Hematopoietic multipotent progenitor cell treated with erythropoietin and hydrocortisone succinate and interleukin-3 and kit ligand, for 4 days (in vitro differentiated cells): ENCODE data around the gene RNF34.

ENCODE experiments used
- DNase-seq: peaks from one replicate; pipeline ENCODE4 v3.0.0-alpha.2; 2015

Gene RNF34

DNA sequence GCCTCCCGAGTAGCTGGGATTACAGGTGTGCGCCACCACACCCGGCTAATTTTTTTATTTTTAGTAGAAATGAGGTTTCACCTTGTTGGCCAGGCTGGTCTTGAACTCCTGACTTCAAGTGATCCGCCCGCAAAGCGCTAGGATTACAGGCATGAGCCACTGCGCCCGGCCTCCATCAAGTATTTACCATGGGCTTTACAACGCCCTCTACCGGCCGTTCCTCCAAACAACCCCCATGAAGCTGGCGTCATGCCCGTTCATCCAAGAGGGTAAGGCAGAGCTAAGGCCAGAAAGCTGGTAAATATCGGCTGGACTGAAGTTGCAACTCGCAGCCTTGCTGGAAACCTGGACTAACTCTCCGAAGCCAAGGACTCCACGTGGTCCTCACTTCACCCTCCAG is 41.6 kb downstream of the RNF34 start:
- DNase-seq = peak; percentile 43

DNA sequence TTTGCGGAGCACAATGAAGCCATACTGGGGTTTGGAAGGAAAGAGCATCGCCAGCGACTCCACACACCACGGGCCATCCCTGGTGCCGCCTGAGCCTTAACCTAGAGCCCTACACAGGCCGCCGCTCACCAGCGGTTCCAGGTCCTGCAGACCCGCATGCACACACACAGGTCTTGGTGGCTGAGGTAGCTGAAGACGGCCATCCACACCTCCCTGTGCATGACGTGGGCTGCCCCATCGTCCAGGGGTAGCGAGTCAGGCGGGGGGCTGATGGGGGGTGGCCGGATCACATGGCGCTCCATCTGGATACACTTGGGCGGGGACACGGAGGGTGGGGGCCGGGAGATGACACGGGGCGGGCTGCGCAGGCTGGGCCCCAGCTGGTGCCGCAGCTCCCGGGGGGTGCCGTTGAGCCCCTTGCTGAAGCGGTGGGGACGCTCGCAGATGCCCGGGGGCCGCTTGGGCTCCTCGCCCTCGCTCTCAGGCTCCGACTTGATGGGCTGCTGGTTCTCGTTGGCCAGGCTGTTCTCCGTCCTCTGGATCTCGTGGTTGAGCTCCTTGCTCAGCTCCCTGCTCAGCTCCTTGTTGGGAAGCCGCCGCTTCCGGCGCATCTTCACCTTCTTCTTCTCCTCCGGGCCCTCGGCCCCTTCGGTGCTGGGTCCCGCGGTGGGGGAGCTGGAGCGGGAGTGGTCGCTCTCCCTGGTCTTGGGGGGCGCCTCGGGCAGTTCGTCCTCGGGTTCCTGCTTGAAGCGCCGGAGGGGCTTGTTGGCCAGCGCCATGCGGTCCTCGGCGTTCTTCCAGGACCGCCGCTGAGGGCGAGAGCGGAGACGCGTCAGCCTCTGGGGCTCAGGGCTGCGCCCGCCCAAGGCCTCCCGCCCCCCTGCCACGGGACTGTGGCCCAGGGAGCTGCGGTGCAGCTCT is 42.4 kb downstream of the RNF34 start:
- DNase-seq = no peak

DNA sequence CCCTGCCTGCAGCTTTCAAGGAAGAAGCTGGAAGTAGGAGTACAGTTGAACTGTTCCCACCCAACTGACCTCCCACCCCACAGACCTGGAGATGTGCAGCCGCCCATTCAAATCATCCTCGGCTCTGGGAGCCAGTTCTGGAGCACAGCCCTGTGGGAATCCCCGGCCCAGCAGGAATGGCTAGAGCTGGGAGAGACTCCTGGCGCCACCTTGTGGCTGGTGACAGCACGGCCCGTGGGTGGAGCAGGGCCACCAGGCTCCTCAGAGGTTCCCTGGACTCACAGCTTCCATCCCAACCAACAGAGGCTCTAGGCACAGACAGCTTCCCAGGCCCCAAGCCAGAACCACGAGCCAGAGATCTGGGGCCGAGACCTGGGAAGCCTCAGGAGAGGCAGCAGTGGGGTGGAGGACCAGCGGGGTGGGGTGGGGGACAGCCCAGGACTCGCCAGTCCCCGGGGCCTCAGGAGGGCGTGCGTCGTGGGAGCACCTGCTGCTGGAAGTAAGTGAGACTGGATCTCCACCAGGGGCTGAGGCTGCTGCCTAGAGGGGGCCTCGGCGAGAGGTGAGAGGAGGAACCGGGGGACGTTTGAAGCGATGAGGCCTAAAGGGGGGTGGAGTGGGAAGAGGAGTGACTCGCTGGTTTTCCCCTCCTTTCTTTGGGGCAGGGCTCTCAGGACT is 43.4 kb downstream of the RNF34 start:
- DNase-seq = peak; percentile 74

- DNase-seq = no peak
Observed at GRCh38 chr12:121443911-121444841, 44.3 kb downstream of the RNF34 start.

DNA sequence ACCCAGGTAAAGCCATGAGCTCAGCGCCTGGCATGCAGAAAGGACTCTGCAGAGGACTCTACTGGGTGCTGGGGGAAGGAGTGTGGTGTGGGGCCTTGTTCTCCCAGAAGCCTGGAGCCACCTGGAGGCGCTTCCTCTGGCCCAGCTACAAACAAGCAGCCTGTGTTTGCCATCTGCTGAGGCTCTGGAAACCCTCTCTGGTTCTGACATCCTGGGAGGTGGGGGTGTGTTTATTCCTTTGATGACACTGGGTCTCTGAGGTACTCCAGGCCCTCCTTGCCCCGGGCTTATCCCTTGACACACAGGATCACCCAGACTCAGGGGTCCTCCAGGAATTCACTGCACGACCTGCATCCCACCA is 44.9 kb downstream of the RNF34 start:
- DNase-seq = no peak

- no peak for DNase-seq
Observed at GRCh38 chr12:121446750-121447149, 46.8 kb downstream of the RNF34 start.

DNA sequence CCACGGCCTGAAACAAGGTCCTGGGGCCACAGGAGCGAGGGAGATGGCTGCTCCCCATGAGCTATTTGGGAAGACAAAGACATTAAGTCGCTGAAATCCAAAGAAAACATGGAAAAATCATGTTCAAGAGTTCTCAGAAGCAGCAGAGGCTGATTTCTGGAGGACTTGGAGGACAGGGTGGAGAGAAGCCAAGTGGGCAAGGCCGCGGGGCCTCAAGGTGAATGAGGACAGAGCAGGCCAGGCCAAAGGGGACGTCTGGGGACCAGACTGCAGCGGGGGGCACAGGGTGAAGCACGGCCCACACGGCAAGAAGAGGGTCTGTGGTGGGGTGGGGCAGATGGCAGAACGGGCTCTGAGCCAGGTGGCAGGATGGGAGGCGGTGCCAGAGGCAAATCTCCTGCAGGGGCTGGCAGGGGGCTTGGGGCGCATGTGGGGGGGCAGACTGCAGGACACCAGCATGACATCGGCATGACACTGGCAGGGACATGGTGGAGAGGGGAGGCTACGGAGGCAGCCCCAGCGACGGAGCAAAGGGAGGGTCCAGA is 48.9 kb downstream of the RNF34 start:
- no peak for DNase-seq

GRCh38 chr12:121451961-121452339 is 52.0 kb downstream of the RNF34 start:
- no peak for DNase-seq

DNA sequence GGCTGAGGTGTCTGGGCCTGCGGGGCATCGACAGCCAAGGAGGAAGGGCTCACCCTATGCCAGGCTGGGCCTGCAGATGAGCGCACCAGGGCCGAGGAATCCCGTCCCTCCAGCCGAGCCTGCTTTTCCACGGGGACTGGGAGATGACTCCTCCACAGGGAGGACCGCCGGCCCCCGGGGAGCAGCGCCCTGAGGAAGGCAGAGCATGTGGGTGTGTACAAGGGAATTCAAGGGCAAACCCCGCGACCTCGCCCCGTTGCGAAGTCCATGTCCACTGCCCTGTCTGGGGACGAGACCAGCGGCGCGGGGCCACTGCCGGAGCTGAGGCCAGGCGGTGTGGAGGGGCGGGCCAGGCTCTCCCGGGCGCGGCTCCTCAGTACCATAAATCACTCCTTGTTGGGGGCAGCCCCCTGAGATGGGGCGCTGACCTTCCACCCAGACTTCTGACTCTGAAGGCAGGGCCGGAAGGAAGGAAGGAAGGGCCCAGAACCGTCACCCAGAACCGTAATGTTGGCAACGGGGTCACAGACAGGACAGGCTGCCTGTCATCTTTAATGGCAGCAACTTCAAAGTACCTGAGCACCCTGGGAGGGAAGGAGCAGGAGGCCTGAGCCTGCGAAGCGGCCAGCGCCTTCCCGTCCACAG is 52.5 kb downstream of the RNF34 start:
- no peak for DNase-seq

DNA sequence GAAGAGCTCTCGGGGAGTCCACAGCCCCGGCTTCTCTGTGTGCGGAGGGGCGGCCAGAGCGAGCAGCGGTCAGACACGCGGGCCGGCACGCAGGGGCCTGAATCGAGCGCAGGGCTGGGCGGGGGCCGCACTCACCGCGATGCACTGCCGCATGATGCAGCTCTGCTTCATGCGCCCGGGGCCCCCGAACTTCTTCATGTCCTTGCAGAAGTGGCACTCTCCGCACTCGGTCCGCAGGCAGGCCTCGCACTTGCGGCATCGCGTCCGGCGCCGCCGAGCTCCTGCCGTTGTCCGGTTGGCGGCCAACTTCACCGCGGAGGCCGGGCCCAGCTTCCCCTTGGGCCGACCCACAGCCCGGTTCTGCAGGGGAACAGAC is 53.1 kb downstream of the RNF34 start:
- no peak for DNase-seq

DNA sequence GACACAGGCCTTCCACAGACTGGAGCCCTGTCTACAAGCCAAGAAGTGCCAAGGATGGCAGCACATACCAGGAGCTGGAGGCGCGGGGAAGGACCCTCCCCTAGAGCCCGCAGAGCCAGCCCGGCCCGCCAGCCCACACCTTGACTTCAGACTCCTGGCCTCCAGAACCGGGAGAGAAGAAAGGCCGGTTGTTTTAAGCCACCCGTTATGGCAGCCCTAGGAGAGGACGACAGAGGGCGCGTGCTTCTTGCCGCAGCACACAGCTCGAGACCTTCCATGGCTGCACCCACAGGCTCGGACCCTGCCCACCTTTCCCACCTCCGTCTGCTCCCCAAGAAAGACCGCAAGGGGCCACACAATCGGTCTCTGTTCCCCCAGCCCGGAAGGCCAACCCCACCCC is 53.7 kb downstream of the RNF34 start:
- no peak for DNase-seq

DNA sequence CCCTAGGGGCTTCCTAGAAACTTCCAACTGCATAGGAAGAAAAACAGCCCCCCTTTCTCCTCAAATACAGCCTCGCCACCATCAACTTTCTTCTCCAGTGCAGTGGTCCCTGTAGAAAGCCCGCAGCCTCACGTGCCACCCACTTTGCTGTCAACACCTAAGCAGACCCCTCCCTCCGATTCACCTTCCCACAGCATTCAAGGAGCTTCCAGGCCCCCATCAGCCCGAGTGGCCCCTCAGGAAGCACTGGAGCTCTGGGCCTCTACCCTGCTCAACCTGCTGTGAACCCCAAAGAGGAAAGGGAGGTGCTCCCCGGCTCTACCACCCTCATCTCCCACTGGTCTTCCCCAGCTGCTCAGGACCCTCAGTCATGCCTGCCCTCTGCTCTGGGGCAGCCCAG is 55.0 kb downstream of the RNF34 start:
- DNase-seq = no peak

DNA sequence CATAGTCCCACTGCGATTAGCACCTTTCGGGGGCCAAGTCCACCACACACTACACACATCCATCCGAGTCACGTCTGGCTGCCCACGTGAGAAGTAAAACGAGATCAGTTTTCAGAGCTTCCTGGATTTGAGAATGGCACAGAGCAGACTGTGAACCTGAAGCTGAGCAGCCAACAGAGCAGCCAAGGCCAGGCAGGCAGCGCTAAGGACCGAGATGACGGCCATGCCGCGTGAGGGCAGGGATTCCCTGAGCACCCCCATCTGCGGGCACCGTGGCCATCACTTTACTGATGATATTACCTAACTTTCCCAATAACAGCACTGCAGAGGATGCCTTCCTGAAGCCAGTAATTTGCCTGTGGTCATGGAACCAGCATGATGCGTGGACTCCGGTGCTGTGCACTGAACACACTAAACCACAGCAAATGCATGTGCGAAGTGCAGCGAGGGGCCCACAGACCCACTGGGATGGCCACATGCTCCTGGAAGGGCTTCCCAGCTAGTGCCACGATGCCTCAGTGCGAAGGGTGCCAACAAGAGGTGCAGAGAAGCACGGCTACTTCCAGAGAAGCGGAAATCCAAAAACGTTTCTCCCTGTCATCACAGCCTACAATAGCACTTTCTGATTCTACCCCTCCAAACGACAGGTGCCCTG is 56.0 kb downstream of the RNF34 start:
- DNase-seq = no peak

DNA sequence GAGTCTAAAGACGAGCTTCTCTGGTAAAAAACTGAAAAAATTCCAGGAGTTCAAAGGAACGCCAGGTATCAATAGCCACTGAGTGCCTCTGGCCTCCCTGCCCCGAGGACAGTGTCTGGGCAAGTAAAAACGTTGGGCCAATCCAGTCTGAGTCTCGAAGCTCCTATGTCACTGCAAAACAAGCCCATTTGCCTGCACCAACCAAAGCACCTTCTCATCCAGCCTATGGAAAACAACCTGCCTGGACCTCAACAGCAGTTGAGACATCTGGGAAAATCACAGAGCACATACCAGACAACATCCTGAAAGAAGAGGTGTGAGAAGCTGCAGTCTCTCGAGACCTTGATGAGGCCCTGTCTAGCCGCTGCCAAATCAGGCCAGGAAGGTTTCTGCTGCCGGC is 56.6 kb downstream of the RNF34 start:
- DNase-seq = no peak

GRCh38 chr12:121461048-121461447 is 61.1 kb downstream of the RNF34 start:
- no peak for DNase-seq

- DNase-seq = no peak
Observed at GRCh38 chr12:121464331-121464730, 64.4 kb downstream of the RNF34 start.

DNA sequence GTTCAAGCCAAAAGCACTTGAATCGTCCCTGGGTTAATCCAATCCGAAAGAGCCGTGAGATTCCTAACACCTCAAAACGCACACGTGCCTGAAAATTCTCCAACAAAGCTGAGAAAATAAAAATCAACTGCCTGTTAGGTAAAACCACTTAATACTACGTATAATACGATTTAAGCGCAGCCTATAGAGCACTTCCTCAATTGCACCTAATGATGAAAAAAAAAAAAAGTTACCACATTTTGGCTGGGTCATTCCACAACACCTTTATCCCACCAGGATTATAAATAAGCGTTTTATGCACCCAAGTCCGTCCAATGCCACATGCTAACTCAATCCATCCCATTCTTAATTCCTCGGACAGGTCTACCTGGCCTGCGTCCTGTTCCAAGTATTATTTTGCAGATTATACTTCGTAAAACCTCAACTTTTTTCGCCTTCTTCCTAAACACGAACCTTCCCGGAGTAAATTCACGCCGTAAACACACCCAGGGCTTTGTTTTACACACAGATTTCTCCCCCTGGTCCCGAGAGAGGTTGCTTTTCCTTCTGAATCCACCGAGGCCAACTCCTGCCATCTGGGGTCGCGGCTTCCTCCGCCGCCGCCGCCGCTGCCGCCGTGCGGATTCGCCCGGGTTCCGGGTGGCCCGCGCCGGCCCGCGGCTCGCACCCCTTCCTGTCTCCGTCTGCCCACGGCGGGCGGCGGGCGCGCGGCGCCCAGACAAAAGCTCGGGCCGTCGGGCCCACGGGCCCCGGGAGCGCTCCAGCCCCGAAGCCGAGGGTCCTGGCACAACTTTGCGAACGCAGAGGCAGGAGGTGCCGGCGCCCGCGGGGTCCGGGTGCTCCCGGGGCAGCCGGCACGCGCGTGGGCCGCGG is 66.2 kb downstream of the RNF34 start:
- DNase-seq = peak; percentile 72

DNA sequence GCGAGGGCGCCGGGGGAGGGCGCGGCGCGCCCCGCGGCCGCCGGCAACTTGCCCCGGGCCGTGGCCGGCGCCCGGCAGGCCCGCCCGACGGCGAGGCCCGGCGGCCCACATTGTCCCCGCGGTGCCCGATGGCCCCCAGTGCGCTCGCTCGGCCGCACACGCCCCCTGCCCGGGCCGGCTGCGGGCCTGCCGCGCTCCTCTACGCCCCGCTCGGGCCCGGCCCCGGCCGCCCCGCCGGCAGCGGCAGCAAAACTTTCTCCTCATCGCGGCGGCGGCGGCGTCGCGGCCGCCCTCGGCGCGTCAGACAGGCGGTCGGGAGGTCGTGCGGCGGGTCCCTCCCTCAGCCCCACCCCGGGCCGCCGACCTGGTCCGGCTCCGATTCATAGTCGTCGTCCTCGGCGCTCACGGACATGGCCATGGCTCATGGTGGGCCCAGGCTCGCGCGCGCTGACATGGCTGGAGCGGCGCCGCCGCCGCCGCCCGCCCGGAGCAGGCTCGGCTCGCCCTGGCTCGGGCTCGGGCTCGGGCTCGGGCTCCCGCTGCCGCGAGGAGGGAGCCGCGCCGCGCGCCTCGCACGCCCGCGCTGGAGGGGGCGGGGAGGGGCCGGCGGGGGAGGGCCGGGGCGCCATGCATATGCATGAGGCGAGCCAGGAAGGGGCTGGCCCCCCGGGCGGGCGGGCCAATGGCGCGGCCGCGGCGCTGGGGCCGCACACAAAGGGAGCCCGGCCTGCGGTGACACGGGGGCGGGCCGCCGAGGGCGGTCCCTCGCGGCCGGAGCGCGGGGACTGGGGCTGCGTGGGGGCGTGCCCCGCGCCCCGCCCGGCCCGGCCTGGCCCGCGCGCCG is 67.1 kb downstream of the RNF34 start:
- DNase-seq = peak; percentile 97

DNA sequence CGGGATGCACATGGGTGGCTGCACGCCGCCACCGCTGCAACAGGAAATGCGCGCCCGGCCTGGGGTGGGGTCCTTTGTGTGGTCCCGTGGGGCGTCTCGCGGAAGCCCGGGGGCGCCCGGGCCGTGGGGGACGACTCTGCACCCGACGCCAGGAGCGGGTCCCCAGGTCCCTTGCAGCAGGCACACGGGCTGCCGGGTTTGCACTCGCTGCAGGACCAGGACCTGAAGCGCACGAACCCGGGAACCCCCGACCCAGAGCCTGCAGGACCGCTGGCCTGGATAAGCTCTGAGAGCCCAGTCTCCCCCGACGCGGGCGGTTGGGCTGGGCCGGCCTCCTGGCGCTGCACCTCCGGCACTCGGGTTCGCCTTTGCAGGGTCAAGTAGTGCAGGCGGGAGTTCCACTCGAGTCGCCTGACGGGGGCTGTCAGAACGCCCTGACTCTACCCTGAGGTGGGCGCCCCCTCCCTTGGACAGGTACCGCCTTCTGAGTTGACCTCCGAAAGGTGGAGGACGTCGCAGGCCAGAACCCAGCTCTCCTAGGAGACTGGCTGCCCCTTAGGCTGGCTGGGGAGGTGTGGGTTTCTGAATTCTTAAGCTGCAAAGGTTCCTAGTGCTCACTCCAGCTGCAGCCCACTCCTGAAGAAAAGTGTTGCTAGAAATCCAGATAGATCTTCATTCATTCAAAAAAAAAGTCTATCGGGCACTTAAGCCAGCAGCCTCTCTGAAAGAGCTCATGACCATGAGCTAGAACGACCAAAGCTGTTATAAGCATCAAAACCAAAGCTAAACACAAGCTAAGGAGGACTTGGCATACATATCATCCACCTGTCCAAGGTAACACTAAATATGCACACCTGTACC is 68.0 kb downstream of the RNF34 start:
- DNase-seq = peak; percentile 31
